ENCODE data around the gene CALU. TPM values are rescaled to one million over a fixed set of nuclear protein-coding genes. Genes with fewer than 3 reads are reported as not detected.
A peak's percentile ranks its signal among the peaks of the same experiment; 100 is the strongest.

The CALU gene
- total RNA-seq, 1 donor from 2014 or later = 131 TPM

DNA sequence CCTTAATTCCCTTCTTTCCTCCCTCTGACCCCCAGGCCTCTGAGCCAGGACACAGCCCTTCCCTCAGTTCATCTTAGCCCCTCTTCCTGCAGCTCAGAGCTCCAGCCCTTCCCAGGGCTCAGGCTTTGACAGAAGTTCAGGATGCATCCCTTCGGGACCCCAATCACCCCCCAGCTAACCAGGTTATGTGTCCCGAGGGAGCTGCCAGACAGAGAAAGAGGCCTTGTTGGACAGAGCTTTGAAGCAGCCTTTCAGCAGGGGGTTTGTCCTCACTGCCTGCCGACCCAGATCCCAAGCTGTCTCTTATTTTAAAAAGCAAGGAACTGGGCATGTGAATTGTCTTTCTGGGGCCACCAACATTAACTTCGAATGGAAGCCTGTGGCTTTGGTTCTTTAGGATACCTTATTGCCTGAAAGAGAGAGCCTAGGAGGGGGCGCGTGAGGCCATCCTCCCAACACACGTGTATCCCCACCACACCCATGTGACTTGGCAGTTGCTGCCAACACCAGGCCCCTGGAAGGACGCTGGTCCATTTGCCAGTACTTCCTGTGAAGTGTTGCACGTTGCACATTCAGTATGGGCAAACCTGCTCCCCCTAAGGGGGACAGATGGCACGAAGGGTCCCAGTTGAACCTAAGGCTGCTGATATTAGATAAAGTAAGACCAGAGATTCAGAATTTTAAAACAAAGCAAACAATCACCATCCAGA is 53.5 kb downstream of the CALU start:
- H3K9me3 ChIP-seq (ENCODE audit: control insufficient read depth in 3 of 3, low read length in 3 of 3) = no peaks in the 10 kb centered on the region
- no peak overlapping the region for H3K4me3 ChIP-seq (ENCODE audit: low read length in 3 of 3)
- H3K9ac ChIP-seq (ENCODE audit: low read depth in 1 of 3, low read length in 3 of 3) = no peak overlapping the region
- no peaks in the 10 kb centered on the region for H3K27me3 ChIP-seq (ENCODE audit: control insufficient read depth in 3 of 3, insufficient read depth in 3 of 3, low read length in 3 of 3)
- no peaks in the 10 kb centered on the region for H3K36me3 ChIP-seq (ENCODE audit: control insufficient read depth in 3 of 3, insufficient read depth in 3 of 3, low read length in 3 of 3)
- peaks cover 16 to 30% (median 28%) of the 10 kb centered on the region in 3 donors for H3K4me1 ChIP-seq (ENCODE audit: control insufficient read depth in 3 of 3, insufficient read depth in 3 of 3, low read length in 3 of 3)
- H3K27ac ChIP-seq (ENCODE audit: low read depth, low read length) = no peak overlapping the region

DNA sequence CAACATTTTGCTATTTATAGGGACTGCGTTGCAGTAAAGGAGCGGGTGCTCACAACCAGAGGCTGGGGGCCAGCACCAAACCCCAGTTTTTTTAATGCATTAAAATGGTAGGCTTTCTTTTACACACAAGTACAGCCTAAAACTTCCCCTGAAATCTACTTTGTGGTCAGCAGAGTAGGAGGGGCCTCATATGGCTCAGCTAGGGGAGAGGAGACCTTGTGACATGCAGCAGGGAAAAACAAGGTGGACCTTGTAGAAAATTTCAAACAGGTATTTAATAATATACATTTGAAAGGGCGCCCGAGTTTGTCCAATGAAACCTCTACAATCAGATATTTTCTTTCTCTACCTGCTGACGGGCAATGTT is 54.0 kb downstream of the CALU start:
- Histone ChIP-seq H3K9me3 (ENCODE audit: control insufficient read depth in 3 of 3, low read length in 3 of 3) (no peaks in the 10 kb centered on the region), H3K27ac (ENCODE audit: low read depth, low read length) (no peak overlapping the region), H3K4me3 (ENCODE audit: low read length in 3 of 3) (no peak overlapping the region)

DNA sequence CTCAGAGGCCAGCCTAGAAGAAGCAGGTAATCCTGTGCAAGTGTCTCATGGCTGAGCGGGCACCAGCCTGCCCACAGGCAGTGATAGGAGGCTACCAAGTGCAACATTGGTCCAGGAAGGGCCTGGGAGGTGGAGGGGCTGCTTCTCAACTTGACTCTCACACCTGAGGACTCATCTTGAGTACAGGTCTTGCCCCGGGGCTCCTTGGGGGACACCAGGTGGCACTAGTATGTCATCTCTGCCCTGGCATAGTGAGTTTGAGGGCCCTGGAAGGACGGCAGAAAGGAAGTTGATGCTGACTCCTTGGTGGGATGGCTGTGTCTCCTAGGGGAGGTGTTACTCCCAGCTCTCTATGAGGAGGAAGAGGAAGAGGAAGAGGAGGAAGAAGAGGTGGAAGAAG is 54.9 kb downstream of the CALU start:
- Histone ChIP-seq H3K9ac (ENCODE audit: low read depth in 1 of 3, low read length in 3 of 3) (peak overlapping the region in 1 of 3 donors; percentile 40), H3K27me3 (ENCODE audit: control insufficient read depth in 3 of 3, insufficient read depth in 3 of 3, low read length in 3 of 3) (no peaks in the 10 kb centered on the region), H3K36me3 (ENCODE audit: control insufficient read depth in 3 of 3, insufficient read depth in 3 of 3, low read length in 3 of 3) (no peaks in the 10 kb centered on the region), H3K4me3 (ENCODE audit: low read length in 3 of 3) (no peak overlapping the region), H3K27ac (ENCODE audit: low read depth, low read length) (no peak overlapping the region), H3K4me1 (ENCODE audit: control insufficient read depth in 3 of 3, insufficient read depth in 3 of 3, low read length in 3 of 3) (peaks cover 16 to 30% (median 28%) of the 10 kb centered on the region in 3 donors), H3K9me3 (ENCODE audit: control insufficient read depth in 3 of 3, low read length in 3 of 3) (no peaks in the 10 kb centered on the region)

More for the DNA sequence above, 54.0 kb downstream of the CALU start:
- Histone ChIP-seq H3K27me3 (ENCODE audit: control insufficient read depth in 3 of 3, insufficient read depth in 3 of 3, low read length in 3 of 3) (no peaks in the 10 kb centered on the region), H3K9ac (ENCODE audit: low read depth in 1 of 3, low read length in 3 of 3) (no peak overlapping the region), H3K36me3 (ENCODE audit: control insufficient read depth in 3 of 3, insufficient read depth in 3 of 3, low read length in 3 of 3) (no peaks in the 10 kb centered on the region), H3K4me1 (ENCODE audit: control insufficient read depth in 3 of 3, insufficient read depth in 3 of 3, low read length in 3 of 3) (peaks cover 16 to 30% (median 28%) of the 10 kb centered on the region in 3 donors)

DNA sequence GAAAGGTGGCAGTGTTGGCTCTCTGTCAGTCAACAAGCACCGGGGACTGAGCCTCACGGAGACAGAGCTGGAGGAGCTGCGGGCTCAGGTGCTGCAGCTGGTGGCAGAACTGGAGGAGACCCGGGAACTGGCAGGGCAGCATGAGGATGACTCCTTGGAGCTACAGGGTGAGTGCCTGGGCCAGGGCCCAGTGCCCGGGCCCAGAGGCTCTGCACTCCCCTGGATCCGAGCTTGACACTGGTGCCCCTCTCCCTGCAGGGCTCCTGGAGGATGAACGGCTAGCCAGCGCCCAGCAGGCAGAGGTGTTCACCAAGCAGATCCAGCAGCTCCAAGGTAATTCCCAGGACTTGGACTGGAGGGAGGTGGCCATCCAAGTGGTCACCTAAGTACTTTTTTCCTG is 55.3 kb downstream of the CALU start:
- H3K4me3 ChIP-seq (ENCODE audit: low read length in 3 of 3) = no peak overlapping the region
- H3K27me3 ChIP-seq (ENCODE audit: control insufficient read depth in 3 of 3, insufficient read depth in 3 of 3, low read length in 3 of 3) = no peaks in the 10 kb centered on the region
- H3K27ac ChIP-seq (ENCODE audit: low read depth, low read length) = no peak overlapping the region
- H3K36me3 ChIP-seq (ENCODE audit: control insufficient read depth in 3 of 3, insufficient read depth in 3 of 3, low read length in 3 of 3) = no peaks in the 10 kb centered on the region
- peak overlapping the region in 1 of 3 donors; percentile 40 for H3K9ac ChIP-seq (ENCODE audit: low read depth in 1 of 3, low read length in 3 of 3)
- H3K9me3 ChIP-seq (ENCODE audit: control insufficient read depth in 3 of 3, low read length in 3 of 3) = no peaks in the 10 kb centered on the region
- H3K4me1 ChIP-seq (ENCODE audit: control insufficient read depth in 3 of 3, insufficient read depth in 3 of 3, low read length in 3 of 3) = peaks cover 16 to 30% (median 28%) of the 10 kb centered on the region in 3 donors

DNA sequence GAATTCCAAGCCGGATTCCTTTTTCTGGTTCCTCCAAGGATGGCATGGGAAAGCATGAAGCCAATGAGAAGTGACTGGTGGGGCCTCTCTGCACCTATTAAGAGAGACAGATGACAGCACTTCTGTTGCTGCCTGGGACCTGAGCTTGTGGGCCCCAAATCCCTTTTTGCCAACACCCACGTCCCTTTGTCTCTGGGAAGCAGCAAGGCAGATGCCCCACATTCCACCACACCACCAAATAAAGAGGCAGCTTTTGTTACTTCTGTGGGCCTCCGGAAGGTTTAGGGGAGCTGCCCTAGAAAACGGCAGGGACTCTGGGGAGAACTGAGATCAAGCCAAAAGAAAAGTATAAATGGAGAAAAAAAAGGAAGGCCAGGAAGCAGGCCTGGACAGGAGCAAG is 56.0 kb downstream of the CALU start:
- no peaks in the 10 kb centered on the region for H3K27me3 ChIP-seq (ENCODE audit: control insufficient read depth in 3 of 3, insufficient read depth in 3 of 3, low read length in 3 of 3)
- no peaks in the 10 kb centered on the region for H3K9me3 ChIP-seq (ENCODE audit: control insufficient read depth in 3 of 3, low read length in 3 of 3)
- peaks cover 16 to 30% (median 28%) of the 10 kb centered on the region in 3 donors for H3K4me1 ChIP-seq (ENCODE audit: control insufficient read depth in 3 of 3, insufficient read depth in 3 of 3, low read length in 3 of 3)
- no peak overlapping the region for H3K4me3 ChIP-seq (ENCODE audit: low read length in 3 of 3)
- no peak overlapping the region for H3K27ac ChIP-seq (ENCODE audit: low read depth, low read length)
- H3K36me3 ChIP-seq (ENCODE audit: control insufficient read depth in 3 of 3, insufficient read depth in 3 of 3, low read length in 3 of 3) = no peaks in the 10 kb centered on the region
- no peak overlapping the region for H3K9ac ChIP-seq (ENCODE audit: low read depth in 1 of 3, low read length in 3 of 3)

DNA sequence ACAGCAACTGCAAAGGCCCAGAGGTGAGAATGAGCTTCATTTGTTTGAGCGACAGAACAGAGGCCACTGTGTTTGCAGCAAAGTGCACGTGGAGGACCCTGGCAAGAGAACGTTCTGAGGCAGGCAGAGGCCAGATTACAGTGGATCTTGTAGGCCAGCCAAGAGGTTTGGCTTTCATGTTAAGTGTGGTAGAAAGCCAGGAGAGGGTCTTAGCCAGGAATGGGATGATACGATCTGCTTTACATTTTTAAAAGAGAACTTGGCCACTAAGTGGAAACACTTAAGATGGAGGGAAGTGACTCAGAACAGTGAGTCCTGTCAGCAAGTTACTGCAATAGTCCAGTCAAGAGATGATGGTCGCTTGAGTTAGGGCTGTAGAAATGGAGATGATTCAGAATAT is 57.2 kb downstream of the CALU start:
- Histone ChIP-seq H3K27ac (ENCODE audit: low read depth, low read length) (no peak overlapping the region), H3K9me3 (ENCODE audit: control insufficient read depth in 3 of 3, low read length in 3 of 3) (no peaks in the 10 kb centered on the region)

DNA sequence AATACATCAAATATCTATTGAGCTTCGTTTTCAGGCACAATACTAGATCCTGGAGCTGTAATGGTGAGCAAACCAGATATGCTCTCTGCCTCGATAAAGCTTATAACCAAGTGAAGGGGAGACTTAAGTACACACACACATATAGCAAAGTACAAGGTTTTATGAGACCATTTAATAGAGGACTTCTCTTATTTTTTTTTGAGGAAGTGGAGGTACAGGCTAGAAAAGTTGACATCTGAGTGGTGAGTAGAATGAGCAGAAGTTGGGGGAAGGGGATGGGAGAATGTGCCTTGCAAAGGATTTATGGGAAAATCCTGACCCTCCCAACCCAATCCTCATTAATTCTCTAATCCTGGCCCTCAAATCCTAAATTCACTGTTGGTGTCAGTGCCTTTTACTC is 60.3 kb downstream of the CALU start:
- H3K36me3 ChIP-seq (ENCODE audit: control insufficient read depth in 3 of 3, insufficient read depth in 3 of 3, low read length in 3 of 3) = no peaks in the 10 kb centered on the region
- H3K27me3 ChIP-seq (ENCODE audit: control insufficient read depth in 3 of 3, insufficient read depth in 3 of 3, low read length in 3 of 3) = no peaks in the 10 kb centered on the region
- H3K27ac ChIP-seq (ENCODE audit: low read depth, low read length) = no peak overlapping the region
- peaks cover 0 to 10% (median 3%) of the 10 kb centered on the region in 3 donors for H3K4me1 ChIP-seq (ENCODE audit: control insufficient read depth in 3 of 3, insufficient read depth in 3 of 3, low read length in 3 of 3)
- no peaks in the 10 kb centered on the region for H3K9me3 ChIP-seq (ENCODE audit: control insufficient read depth in 3 of 3, low read length in 3 of 3)
- H3K4me3 ChIP-seq (ENCODE audit: low read length in 3 of 3) = no peak overlapping the region
- no peak overlapping the region for H3K9ac ChIP-seq (ENCODE audit: low read depth in 1 of 3, low read length in 3 of 3)

More for the DNA sequence above, 57.2 kb downstream of the CALU start:
- Histone ChIP-seq H3K4me1 (ENCODE audit: control insufficient read depth in 3 of 3, insufficient read depth in 3 of 3, low read length in 3 of 3) (peaks cover 13 to 29% (median 26%) of the 10 kb centered on the region in 3 donors), H3K9ac (ENCODE audit: low read depth in 1 of 3, low read length in 3 of 3) (no peak overlapping the region), H3K27me3 (ENCODE audit: control insufficient read depth in 3 of 3, insufficient read depth in 3 of 3, low read length in 3 of 3) (no peaks in the 10 kb centered on the region), H3K36me3 (ENCODE audit: control insufficient read depth in 3 of 3, insufficient read depth in 3 of 3, low read length in 3 of 3) (no peaks in the 10 kb centered on the region), H3K4me3 (ENCODE audit: low read length in 3 of 3) (no peak overlapping the region)

DNA sequence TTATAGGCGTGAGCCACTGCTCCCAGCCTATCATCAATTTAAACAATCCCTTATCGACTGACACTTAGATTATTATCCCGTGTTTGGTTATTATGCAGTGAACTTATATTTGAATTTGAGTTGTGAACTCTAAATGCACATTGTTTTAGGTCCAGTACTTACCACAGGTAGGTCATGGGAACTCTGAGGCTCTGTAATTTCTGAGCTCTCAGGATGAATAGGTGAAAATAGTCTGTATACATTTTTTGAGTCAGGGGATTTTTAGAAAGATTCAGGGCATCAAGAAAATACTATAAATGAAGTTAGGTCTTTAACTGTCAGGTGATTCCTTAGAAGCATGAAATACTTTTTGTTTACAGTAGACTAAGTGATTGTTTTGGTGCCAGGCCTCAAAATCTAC is 61.4 kb downstream of the CALU start:
- Histone ChIP-seq H3K27me3 (ENCODE audit: control insufficient read depth in 3 of 3, insufficient read depth in 3 of 3, low read length in 3 of 3) (no peaks in the 10 kb centered on the region), H3K27ac (ENCODE audit: low read depth, low read length) (no peak overlapping the region), H3K9ac (ENCODE audit: low read depth in 1 of 3, low read length in 3 of 3) (no peak overlapping the region), H3K4me1 (ENCODE audit: control insufficient read depth in 3 of 3, insufficient read depth in 3 of 3, low read length in 3 of 3) (peaks cover 0 to 4% (median 3%) of the 10 kb centered on the region in 3 donors), H3K4me3 (ENCODE audit: low read length in 3 of 3) (no peak overlapping the region), H3K9me3 (ENCODE audit: control insufficient read depth in 3 of 3, low read length in 3 of 3) (no peaks in the 10 kb centered on the region), H3K36me3 (ENCODE audit: control insufficient read depth in 3 of 3, insufficient read depth in 3 of 3, low read length in 3 of 3) (peaks cover 0 to 5% (median 4%) of the 10 kb centered on the region in 3 donors)

DNA sequence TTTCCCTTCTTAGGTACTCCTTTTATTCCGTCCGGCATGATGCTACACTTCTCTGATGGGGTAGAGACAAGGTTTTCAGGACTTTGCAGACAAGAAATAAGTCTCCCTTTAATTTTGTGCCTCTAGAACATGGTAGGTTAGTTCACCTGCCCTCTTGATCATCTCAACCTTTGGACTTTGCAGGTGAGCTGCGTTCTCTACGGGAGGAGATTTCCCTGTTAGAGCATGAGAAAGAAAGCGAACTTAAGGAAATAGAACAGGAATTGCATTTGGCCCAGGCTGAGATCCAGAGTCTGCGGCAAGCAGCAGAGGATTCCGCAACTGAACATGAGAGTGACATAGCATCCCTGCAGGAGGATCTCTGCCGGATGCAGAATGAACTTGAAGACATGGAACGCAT is 61.8 kb downstream of the CALU start:
- Histone ChIP-seq H3K4me3 (ENCODE audit: low read length in 3 of 3) (no peak overlapping the region), H3K27me3 (ENCODE audit: control insufficient read depth in 3 of 3, insufficient read depth in 3 of 3, low read length in 3 of 3) (no peaks in the 10 kb centered on the region), H3K27ac (ENCODE audit: low read depth, low read length) (no peak overlapping the region), H3K9ac (ENCODE audit: low read depth in 1 of 3, low read length in 3 of 3) (no peak overlapping the region), H3K9me3 (ENCODE audit: control insufficient read depth in 3 of 3, low read length in 3 of 3) (no peaks in the 10 kb centered on the region), H3K4me1 (ENCODE audit: control insufficient read depth in 3 of 3, insufficient read depth in 3 of 3, low read length in 3 of 3) (peaks cover 0 to 4% (median 3%) of the 10 kb centered on the region in 3 donors), H3K36me3 (ENCODE audit: control insufficient read depth in 3 of 3, insufficient read depth in 3 of 3, low read length in 3 of 3) (peaks cover 0 to 5% (median 4%) of the 10 kb centered on the region in 3 donors)

DNA sequence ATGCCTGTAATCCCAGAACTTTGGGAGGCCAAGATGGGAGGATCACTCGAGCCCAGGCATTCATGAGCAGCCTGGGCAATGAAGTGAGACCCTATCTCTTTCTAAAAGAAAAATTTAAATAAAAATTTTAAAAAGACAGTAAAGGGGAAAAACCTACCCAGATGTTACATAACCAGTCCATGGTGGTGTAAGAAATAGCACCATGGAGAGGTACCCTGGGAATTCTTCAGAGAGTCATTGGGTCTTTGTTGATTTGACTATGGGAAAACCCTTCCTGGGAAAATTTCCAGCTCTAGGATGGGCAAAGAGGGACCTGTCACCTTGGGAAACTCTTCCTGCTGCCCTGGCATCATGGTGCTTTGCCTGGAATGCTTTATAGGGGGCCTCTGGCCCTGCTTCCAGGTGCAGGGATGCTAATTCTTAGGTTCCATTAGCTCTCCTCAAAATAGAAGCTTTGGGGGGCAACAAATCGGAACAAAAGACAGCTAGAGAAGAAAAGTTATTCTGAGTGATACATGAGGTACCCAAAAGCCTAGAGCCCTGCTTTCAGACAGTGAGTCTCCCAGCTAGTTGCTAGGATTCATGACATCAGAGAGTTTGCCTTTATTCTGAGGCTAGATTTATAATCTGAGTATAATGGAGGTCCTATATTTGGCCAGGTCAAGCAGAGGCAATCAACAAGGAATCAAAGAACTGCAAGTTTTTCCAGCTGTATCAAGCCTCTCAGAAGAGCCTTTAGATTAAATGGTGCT is 62.7 kb downstream of the CALU start:
- peaks cover 4 to 5% (median 4%) of the 10 kb centered on the region in 3 donors for H3K36me3 ChIP-seq (ENCODE audit: control insufficient read depth in 3 of 3, insufficient read depth in 3 of 3, low read length in 3 of 3)

More for the DNA sequence above, 62.7 kb downstream of the CALU start:
- no peak overlapping the region for H3K9ac ChIP-seq (ENCODE audit: low read depth in 1 of 3, low read length in 3 of 3)
- no peak overlapping the region for H3K27ac ChIP-seq (ENCODE audit: low read depth, low read length)
- H3K4me3 ChIP-seq (ENCODE audit: low read length in 3 of 3) = no peak overlapping the region
- H3K9me3 ChIP-seq (ENCODE audit: control insufficient read depth in 3 of 3, low read length in 3 of 3) = no peaks in the 10 kb centered on the region
- no peaks in the 10 kb centered on the region for H3K27me3 ChIP-seq (ENCODE audit: control insufficient read depth in 3 of 3, insufficient read depth in 3 of 3, low read length in 3 of 3)
- no peaks in the 10 kb centered on the region for H3K4me1 ChIP-seq (ENCODE audit: control insufficient read depth in 3 of 3, insufficient read depth in 3 of 3, low read length in 3 of 3)

Measured in skeletal muscle tissue (tissue), 4 donors.